A673 (cell line): ENCODE measurements around the gene HBS1L. TPM values are rescaled to one million over a fixed set of nuclear protein-coding genes. Genes with fewer than 3 reads are reported as not detected.

Experiments used
- BruUV-seq: library from RNA; stranded (reverse); fragments of 400-500 nt; replicated peaks from 2 replicates; lab custom pipeline; 2021; lab: Mats Ljungman, UMichigan
- CTCF ChIA-PET: fragments of 300-600 bp; sonication (Branson Sonifier 250); formaldehyde crosslinking; loops from one replicate; lab custom pipeline; 2022; ENCODE audit warnings: antibody characterized with exemption; lab: Charles Lee
- POLR2A ChIA-PET: fragments of 300-600 bp; sonication (Branson Sonifier 250); formaldehyde crosslinking; loops from one replicate; lab custom pipeline; 2022; ENCODE audit warnings: antibody characterized with exemption; ENCODE audit not compliant: low non-redundant PET; lab: Charles Lee
- DNase-seq: peaks from one replicate; pipeline ENCODE4 v3.0.0-alpha.2; 2015; ENCODE audit warnings: low spot score
- H3K27ac ChIP-seq: fragments of 200-600 bp; sonication (generic); 2 replicates; pipeline ENCODE4 v1.5.1; 2016; ENCODE audit warnings: mixed run types, low read depth, mild to moderate bottlenecking, mixed read lengths, antibody characterized with exemption, low read length; ENCODE audit not compliant: poor library complexity, severe bottlenecking
- H3K27me3 ChIP-seq: fragments of 200-600 bp; sonication (generic); replicated peaks from 2 replicates; pipeline ENCODE4 v1.6.1; 2017; ENCODE audit warnings: mixed run types, low read depth, mild to moderate bottlenecking, mixed read lengths, antibody characterized with exemption, low read length; ENCODE audit not compliant: insufficient read depth, poor library complexity
- H3K36me3 ChIP-seq: fragments of 200-600 bp; sonication (generic); 2 replicates; pipeline ENCODE4 v1.6.1; 2016; ENCODE audit warnings: mixed run types, mild to moderate bottlenecking, mixed read lengths, antibody characterized with exemption, low read length; ENCODE audit not compliant: insufficient read depth, poor library complexity, severe bottlenecking
- H3K4me1 ChIP-seq: fragments of 200-600 bp; sonication (generic); 2 replicates; pipeline ENCODE4 v1.6.1; 2017; ENCODE audit warnings: mixed run types, mild to moderate bottlenecking, mixed read lengths, antibody characterized with exemption, low read length; ENCODE audit not compliant: insufficient read depth, poor library complexity, severe bottlenecking
- H3K4me3 ChIP-seq: fragments of 200-600 bp; sonication (generic); 2 replicates; pipeline ENCODE4 v1.5.1; 2016; ENCODE audit warnings: low read depth, mixed run types, mild to moderate bottlenecking, mixed read lengths, low read length; ENCODE audit not compliant: poor library complexity, severe bottlenecking
- H3K9me3 ChIP-seq: fragments of 200-600 bp; sonication (generic); 2 replicates; pipeline ENCODE4 v1.6.1; 2016; ENCODE audit warnings: mixed run types, low read depth, mild to moderate bottlenecking, mixed read lengths, antibody characterized with exemption, low read length; ENCODE audit not compliant: poor library complexity, severe bottlenecking
- EZH2 ChIP-seq: fragments of 200-600 bp; sonication (generic); IDR thresholded peaks from 2 replicates; pipeline ENCODE4 v1.6.1; 2017; ENCODE audit warnings: borderline replicate concordance, low read depth, mild to moderate bottlenecking, mixed read lengths, antibody characterized with exemption, low read length; ENCODE audit not compliant: poor library complexity, severe bottlenecking
- intact Hi-C: fragments of 100-400 bp; cut with micrococcal nuclease; formaldehyde crosslinking; loops from one replicate; pipeline ENCODE4 v1.10.0; 2022; ENCODE audit not compliant: unreplicated experiment
- total RNA-seq: library from RNA; stranded (reverse); gene quantifications from 2 replicates; pipeline ENCODE4 v1.2.3, GENCODE V29; 2021
- TF ChIP-seq, protein P1 (sequence below): fragments of 300-800, 200-600 bp; sonication (generic); conservative IDR thresholded peaks from 2 replicates; pipeline ENCODE4 v1.5.1; 2017; ENCODE audit warnings: low read depth, mild to moderate bottlenecking, antibody characterized with exemption, low read length, moderate library complexity, mixed read lengths

Gene HBS1L
- total RNA-seq, 1 experiment from 2014 or later, result 106 TPM

- CTCF ChIA-PET, result no interaction called here
- POLR2A ChIA-PET, result no interaction called here
- DNase-seq, result peak; percentile 54
- no peak overlapping the region for H3K4me3 ChIP-seq
- no peaks in the 10 kb centered on the region for H3K27me3 ChIP-seq
- H3K9me3 ChIP-seq, result no peaks in the 10 kb centered on the region
- no peak for TF ChIP-seq EZH2
- TF ChIP-seq, protein P1, sequence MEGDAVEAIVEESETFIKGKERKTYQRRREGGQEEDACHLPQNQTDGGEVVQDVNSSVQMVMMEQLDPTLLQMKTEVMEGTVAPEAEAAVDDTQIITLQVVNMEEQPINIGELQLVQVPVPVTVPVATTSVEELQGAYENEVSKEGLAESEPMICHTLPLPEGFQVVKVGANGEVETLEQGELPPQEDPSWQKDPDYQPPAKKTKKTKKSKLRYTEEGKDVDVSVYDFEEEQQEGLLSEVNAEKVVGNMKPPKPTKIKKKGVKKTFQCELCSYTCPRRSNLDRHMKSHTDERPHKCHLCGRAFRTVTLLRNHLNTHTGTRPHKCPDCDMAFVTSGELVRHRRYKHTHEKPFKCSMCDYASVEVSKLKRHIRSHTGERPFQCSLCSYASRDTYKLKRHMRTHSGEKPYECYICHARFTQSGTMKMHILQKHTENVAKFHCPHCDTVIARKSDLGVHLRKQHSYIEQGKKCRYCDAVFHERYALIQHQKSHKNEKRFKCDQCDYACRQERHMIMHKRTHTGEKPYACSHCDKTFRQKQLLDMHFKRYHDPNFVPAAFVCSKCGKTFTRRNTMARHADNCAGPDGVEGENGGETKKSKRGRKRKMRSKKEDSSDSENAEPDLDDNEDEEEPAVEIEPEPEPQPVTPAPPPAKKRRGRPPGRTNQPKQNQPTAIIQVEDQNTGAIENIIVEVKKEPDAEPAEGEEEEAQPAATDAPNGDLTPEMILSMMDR, result peak; percentile 63
- intact Hi-C loops, result no loop called here
- H3K36me3 ChIP-seq, result no peaks in the 10 kb centered on the region
- H3K27ac ChIP-seq, result no peak overlapping the region
- BruUV-seq, result no TSS peak
- no peaks in the 10 kb centered on the region for H3K4me1 ChIP-seq
Measured at GRCh38 chr6:135088818-135089809, 34.5 kb upstream of the HBS1L start.

- POLR2A ChIA-PET, result no interaction called here
- no peaks in the 10 kb centered on the region for H3K36me3 ChIP-seq
- no peak for TF ChIP-seq EZH2
- TF ChIP-seq, protein P1, result no peak
- H3K27me3 ChIP-seq, result no peaks in the 10 kb centered on the region
- intact Hi-C loops, result no loop called here
- DNase-seq, result no peak
- H3K4me1 ChIP-seq, result no peaks in the 10 kb centered on the region
- H3K9me3 ChIP-seq, result no peaks in the 10 kb centered on the region
- no TSS peak for BruUV-seq
- no peak overlapping the region for H3K27ac ChIP-seq
- H3K4me3 ChIP-seq, result no peak overlapping the region
- CTCF ChIA-PET, result no interaction called here
Measured at GRCh38 chr6:135088281-135088680, 33.7 kb upstream of the HBS1L start.

GRCh38 chr6:135087803-135088202, 33.2 kb upstream of the HBS1L start:
- H3K27me3 ChIP-seq, result no peaks in the 10 kb centered on the region
- H3K36me3 ChIP-seq, result no peaks in the 10 kb centered on the region
- TF ChIP-seq, protein P1, result no peak
- no peak for TF ChIP-seq EZH2
- intact Hi-C loops, result no loop called here
- no peaks in the 10 kb centered on the region for H3K9me3 ChIP-seq
- ChIA-PET CTCF (no interaction called here), POLR2A (no interaction called here)
- no TSS peak for BruUV-seq
- no peak for DNase-seq
- H3K4me3 ChIP-seq, result no peak overlapping the region
- no peaks in the 10 kb centered on the region for H3K4me1 ChIP-seq
- no peak overlapping the region for H3K27ac ChIP-seq
